ENCODE measurements around the gene WDR20. TPM values are rescaled to one million over a fixed set of nuclear protein-coding genes. Genes with fewer than 3 reads are reported as not detected.

Gene WDR20
- polyA plus RNA-seq, 1 donor (not counting 4 experiments of a cell fraction or from before 2014, with no cell fraction given): 24.5 TPM

- no peaks in the 10 kb centered on the region for H3K9me1 ChIP-seq (ENCODE audit: control insufficient read depth, extremely low read depth, insufficient read depth, low read length)
- dilution Hi-C loops (cut with MboI; ENCODE audit: extremely low pct_ligation_motif_present, low sequenced_read_pairs): no loop called here
- H3K36me3 ChIP-seq (ENCODE audit: control insufficient read depth in 2 of 2, extremely low read depth in 1 of 2, insufficient read depth in 2 of 2, low read length in 2 of 2): peaks cover 10 to 19% of the 10 kb centered on the region in 2 experiments
- DNase-seq (ENCODE audit: low read depth, low spot score) (peak; percentile 38), FAIRE-seq (peak; percentile 63)
- H3K4me3 ChIP-seq (ENCODE audit: control insufficient read depth in 2 of 3, extremely low read depth in 1 of 3, insufficient read depth in 2 of 3, low read depth in 1 of 3, low read length in 3 of 3): no peak overlapping the region
- H3K27me3 ChIP-seq (ENCODE audit: control insufficient read depth, extremely low read depth, insufficient read depth, low read length): no peaks in the 10 kb centered on the region
- H3K27ac ChIP-seq (ENCODE audit: control insufficient read depth, insufficient read depth, low read length): peak overlapping the region; percentile 9
- H3K4me1 ChIP-seq (ENCODE audit: control insufficient read depth, extremely low read depth, insufficient read depth, low read length): peaks cover 20% of the 10 kb centered on the region
- H4K20me1 ChIP-seq (ENCODE audit: control insufficient read depth, extremely low read depth, insufficient read depth, low read length): no peaks in the 10 kb centered on the region
- H3K9me3 ChIP-seq (ENCODE audit: control insufficient read depth, low read depth, low read length): no peaks in the 10 kb centered on the region
- TF ChIP-seq EZH2 (IDR thresholded peaks at IDR 0.05; ENCODE audit: low read length): no peak
- peak; percentile 11 to 50 (median 13) for TF ChIP-seq CTCF (optimal IDR thresholded peaks at IDR 0.05 in 1 of 3, IDR thresholded peaks at IDR 0.05 in 1 of 3, conservative IDR thresholded peaks at IDR 0.05 in 1 of 3; ENCODE audit: extremely low read depth in 1 of 3, insufficient read depth in 2 of 3, low read length in 3 of 3)
- peak overlapping the region; percentile 57 for H3K4me2 ChIP-seq (ENCODE audit: control insufficient read depth, extremely low read depth, insufficient read depth, low read depth, low read length)
- H2AFZ ChIP-seq (ENCODE audit: control insufficient read depth, low read length): no peak overlapping the region
- peak overlapping the region; percentile 19 for H3K9ac ChIP-seq (ENCODE audit: control insufficient read depth, extremely low read depth, insufficient read depth, low read length)
- no peaks in the 10 kb centered on the region for H3K79me2 ChIP-seq (ENCODE audit: control insufficient read depth, insufficient read depth, low read length)
Observed at GRCh38 chr14:102221026-102221425, 81.3 kb downstream of the WDR20 start.

- dilution Hi-C loops (cut with MboI; ENCODE audit: extremely low pct_ligation_motif_present, low sequenced_read_pairs): no loop called here
- H3K9me3 ChIP-seq (ENCODE audit: control insufficient read depth, low read depth, low read length): no peaks in the 10 kb centered on the region
- no peak overlapping the region for H3K4me2 ChIP-seq (ENCODE audit: control insufficient read depth, extremely low read depth, insufficient read depth, low read depth, low read length)
- H3K9ac ChIP-seq (ENCODE audit: control insufficient read depth, extremely low read depth, insufficient read depth, low read length): no peak overlapping the region
- no peak overlapping the region for H3K4me3 ChIP-seq (ENCODE audit: control insufficient read depth in 2 of 3, extremely low read depth in 1 of 3, insufficient read depth in 2 of 3, low read depth in 1 of 3, low read length in 3 of 3)
- peaks cover 20% of the 10 kb centered on the region for H3K4me1 ChIP-seq (ENCODE audit: control insufficient read depth, extremely low read depth, insufficient read depth, low read length)
- no peaks in the 10 kb centered on the region for H3K79me2 ChIP-seq (ENCODE audit: control insufficient read depth, insufficient read depth, low read length)
- peaks cover 9 to 18% of the 10 kb centered on the region in 2 experiments for H3K36me3 ChIP-seq (ENCODE audit: control insufficient read depth in 2 of 2, extremely low read depth in 1 of 2, insufficient read depth in 2 of 2, low read length in 2 of 2)
- H2AFZ ChIP-seq (ENCODE audit: control insufficient read depth, low read length): no peak overlapping the region
- DNase-seq (ENCODE audit: low read depth, low spot score) (no peak), FAIRE-seq (no peak)
- H4K20me1 ChIP-seq (ENCODE audit: control insufficient read depth, extremely low read depth, insufficient read depth, low read length): no peaks in the 10 kb centered on the region
- no peaks in the 10 kb centered on the region for H3K9me1 ChIP-seq (ENCODE audit: control insufficient read depth, extremely low read depth, insufficient read depth, low read length)
- TF ChIP-seq EZH2 (IDR thresholded peaks at IDR 0.05; ENCODE audit: low read length) (no peak), CTCF (optimal IDR thresholded peaks at IDR 0.05 in 1 of 3, IDR thresholded peaks at IDR 0.05 in 1 of 3, conservative IDR thresholded peaks at IDR 0.05 in 1 of 3; ENCODE audit: extremely low read depth in 1 of 3, insufficient read depth in 2 of 3, low read length in 3 of 3) (no peak)
- no peaks in the 10 kb centered on the region for H3K27me3 ChIP-seq (ENCODE audit: control insufficient read depth, extremely low read depth, insufficient read depth, low read length)
- H3K27ac ChIP-seq (ENCODE audit: control insufficient read depth, insufficient read depth, low read length): no peak overlapping the region
Observed at GRCh38 chr14:102222009-102222575, 82.4 kb downstream of the WDR20 start.
